A549 (cell line): ENCODE measurements around the gene MTOR.

ENCODE experiments used
- CEBPB ChIP-seq, 2 experiments: fragments of >200 bp in 1 of 2; sonication (Bioruptor Twin) in 1 of 2; formaldehyde crosslinking in 1 of 2; IDR thresholded peaks; 2 replicates each; pipeline ENCODE4 v1.6.1; 2012 to 2016
- CHD4 ChIP-seq: fragments of 200-600 bp; sonication (generic); IDR thresholded peaks from 2 replicates; pipeline ENCODE4 v1.6.1; 2016; ENCODE audit warnings: antibody characterized with exemption, mild to moderate bottlenecking, borderline replicate concordance
- CTCF ChIP-seq: fragments of >200 bp; sonication (Bioruptor Twin); formaldehyde crosslinking; IDR thresholded peaks from 3 replicates; pipeline ENCODE4 v1.5.1; 2016
- JUNB ChIP-seq: fragments of >200 bp; sonication (Bioruptor Twin); formaldehyde crosslinking; IDR thresholded peaks from 2 replicates; pipeline ENCODE4 v1.6.1; 2016
- POLR2A ChIP-seq: IDR thresholded peaks from 2 replicates; pipeline ENCODE4 v1.6.1; 2012; ENCODE audit warnings: mild to moderate bottlenecking, low read length
- RARB ChIP-seq: fragments of 250-450 bp; sonication (Bioruptor Pico); IDR thresholded peaks from 2 replicates; pipeline ENCODE4 v1.8.0; 2021; ENCODE audit warnings: mild to moderate bottlenecking, moderate library complexity
- REST ChIP-seq: fragments of 200-600 bp; sonication (generic); IDR thresholded peaks from 2 replicates; pipeline ENCODE4 v1.6.1; 2016; ENCODE audit warnings: antibody characterized with exemption, mild to moderate bottlenecking, moderate library complexity
- SREBF2 ChIP-seq: fragments of 450-650 bp; IDR thresholded peaks from 2 replicates; pipeline ENCODE4 v1.6.1; 2014; ENCODE audit warnings: mild to moderate bottlenecking, moderate library complexity
- USF2 ChIP-seq: fragments of 450-650 bp; IDR thresholded peaks from 2 replicates; pipeline ENCODE4 v1.6.1; 2014; ENCODE audit warnings: antibody characterized with exemption
- ZFP36 ChIP-seq: fragments of 450-650 bp; IDR thresholded peaks from 2 replicates; pipeline ENCODE4 v1.6.1; 2014; ENCODE audit warnings: borderline replicate concordance; ENCODE audit not compliant: partially characterized antibody

GRCh38 chr1:11134251-11134897 is 128.0 kb downstream of the MTOR start:
- TF ChIP-seq ZFP36 (no peak), CTCF (no peak), SREBF2 (no peak), POLR2A (no peak), JUNB (no peak), CEBPB (IDR thresholded peaks at IDR 0.05) (no peak), USF2 (no peak), CHD4 (no peak), REST (no peak), RARB (CRISPR knock-in tag) (no peak)
